Panc1 (cell line): Measurements from ENCODE around the gene NR4A3.

Experiments
- POLR2AphosphoS5 ChIP-seq: IDR thresholded peaks from 2 replicates; pipeline ENCODE4 v1.6.1; 2012; ENCODE audit warnings: mild to moderate bottlenecking, low read depth, low read length, moderate library complexity
- SIN3A ChIP-seq: IDR thresholded peaks from 2 replicates; pipeline ENCODE4 v1.6.1; 2012; ENCODE audit warnings: low read depth, mild to moderate bottlenecking, low read length, moderate library complexity, borderline replicate concordance; ENCODE audit not compliant: insufficient read depth
- TCF7L2 ChIP-seq: IDR thresholded peaks from 2 replicates; pipeline ENCODE4 v1.6.1; 2011; ENCODE audit warnings: mild to moderate bottlenecking, low read depth, low read length, inconsistent platforms
- TF ChIP-seq, protein P1 (sequence below): fragments of 450-650 bp; IDR thresholded peaks from 2 replicates; pipeline ENCODE4 v1.5.1; 2017; ENCODE audit warnings: mild to moderate bottlenecking
- TF ChIP-seq, protein P2 (sequence below), 2 experiments: IDR thresholded peaks; 2 replicates each; pipeline ENCODE4 v1.6.1; 2011 to 2012; ENCODE audit warnings: low read depth in 2 of 2, control low read depth in 1 of 2, low read length in 1 of 2, mild to moderate bottlenecking in 1 of 2, moderate library complexity in 1 of 2; ENCODE audit not compliant: insufficient read depth in 1 of 2

GRCh38 chr9:99905833-99906402 lies 84.2 kb downstream of the NR4A3 start:
- TF ChIP-seq POLR2AphosphoS5 (no peak), SIN3A (no peak), TCF7L2 (no peak)
- TF ChIP-seq, protein P1, sequence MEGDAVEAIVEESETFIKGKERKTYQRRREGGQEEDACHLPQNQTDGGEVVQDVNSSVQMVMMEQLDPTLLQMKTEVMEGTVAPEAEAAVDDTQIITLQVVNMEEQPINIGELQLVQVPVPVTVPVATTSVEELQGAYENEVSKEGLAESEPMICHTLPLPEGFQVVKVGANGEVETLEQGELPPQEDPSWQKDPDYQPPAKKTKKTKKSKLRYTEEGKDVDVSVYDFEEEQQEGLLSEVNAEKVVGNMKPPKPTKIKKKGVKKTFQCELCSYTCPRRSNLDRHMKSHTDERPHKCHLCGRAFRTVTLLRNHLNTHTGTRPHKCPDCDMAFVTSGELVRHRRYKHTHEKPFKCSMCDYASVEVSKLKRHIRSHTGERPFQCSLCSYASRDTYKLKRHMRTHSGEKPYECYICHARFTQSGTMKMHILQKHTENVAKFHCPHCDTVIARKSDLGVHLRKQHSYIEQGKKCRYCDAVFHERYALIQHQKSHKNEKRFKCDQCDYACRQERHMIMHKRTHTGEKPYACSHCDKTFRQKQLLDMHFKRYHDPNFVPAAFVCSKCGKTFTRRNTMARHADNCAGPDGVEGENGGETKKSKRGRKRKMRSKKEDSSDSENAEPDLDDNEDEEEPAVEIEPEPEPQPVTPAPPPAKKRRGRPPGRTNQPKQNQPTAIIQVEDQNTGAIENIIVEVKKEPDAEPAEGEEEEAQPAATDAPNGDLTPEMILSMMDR: no peak
- TF ChIP-seq, protein P2, sequence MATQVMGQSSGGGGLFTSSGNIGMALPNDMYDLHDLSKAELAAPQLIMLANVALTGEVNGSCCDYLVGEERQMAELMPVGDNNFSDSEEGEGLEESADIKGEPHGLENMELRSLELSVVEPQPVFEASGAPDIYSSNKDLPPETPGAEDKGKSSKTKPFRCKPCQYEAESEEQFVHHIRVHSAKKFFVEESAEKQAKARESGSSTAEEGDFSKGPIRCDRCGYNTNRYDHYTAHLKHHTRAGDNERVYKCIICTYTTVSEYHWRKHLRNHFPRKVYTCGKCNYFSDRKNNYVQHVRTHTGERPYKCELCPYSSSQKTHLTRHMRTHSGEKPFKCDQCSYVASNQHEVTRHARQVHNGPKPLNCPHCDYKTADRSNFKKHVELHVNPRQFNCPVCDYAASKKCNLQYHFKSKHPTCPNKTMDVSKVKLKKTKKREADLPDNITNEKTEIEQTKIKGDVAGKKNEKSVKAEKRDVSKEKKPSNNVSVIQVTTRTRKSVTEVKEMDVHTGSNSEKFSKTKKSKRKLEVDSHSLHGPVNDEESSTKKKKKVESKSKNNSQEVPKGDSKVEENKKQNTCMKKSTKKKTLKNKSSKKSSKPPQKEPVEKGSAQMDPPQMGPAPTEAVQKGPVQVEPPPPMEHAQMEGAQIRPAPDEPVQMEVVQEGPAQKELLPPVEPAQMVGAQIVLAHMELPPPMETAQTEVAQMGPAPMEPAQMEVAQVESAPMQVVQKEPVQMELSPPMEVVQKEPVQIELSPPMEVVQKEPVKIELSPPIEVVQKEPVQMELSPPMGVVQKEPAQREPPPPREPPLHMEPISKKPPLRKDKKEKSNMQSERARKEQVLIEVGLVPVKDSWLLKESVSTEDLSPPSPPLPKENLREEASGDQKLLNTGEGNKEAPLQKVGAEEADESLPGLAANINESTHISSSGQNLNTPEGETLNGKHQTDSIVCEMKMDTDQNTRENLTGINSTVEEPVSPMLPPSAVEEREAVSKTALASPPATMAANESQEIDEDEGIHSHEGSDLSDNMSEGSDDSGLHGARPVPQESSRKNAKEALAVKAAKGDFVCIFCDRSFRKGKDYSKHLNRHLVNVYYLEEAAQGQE (IDR thresholded peaks at IDR 0.05; ENCODE audit: insufficient read depth in 1 of 2, low read depth in 2 of 2, low read length in 1 of 2): no peak
